ENCODE data around the gene SUFU. TPM values are rescaled to one million over a fixed set of nuclear protein-coding genes. Genes with fewer than 3 reads are reported as not detected.

Gene SUFU
- total RNA-seq, 3 donors from 2014 or later (not counting 1 experiment from before 2014, with no cell fraction given) = 8.2 to 13.0 (median 11.5) TPM

- Mint-ChIP-seq H3K27me3 (ENCODE audit: low read depth in 2 of 2) (no peaks in the 10 kb centered on the region), H3K4me1 (peaks cover 28 to 39% of the 10 kb centered on the region in 2 donors), H3K4me3 (no peak overlapping the region), H3K27ac (no peak overlapping the region), H3K9me3 (no peaks in the 10 kb centered on the region), H3K36me3 (no peaks in the 10 kb centered on the region)
- no peaks in the 10 kb centered on the region for H3K36me3 ChIP-seq (ENCODE audit: control insufficient read depth, insufficient read depth, low read length)
- 17% methylated on average over 9 of the region's 9 CpGs for WGBS (ENCODE audit: insufficient coverage)
- peaks cover 40% of the 10 kb centered on the region for H3K4me1 ChIP-seq (ENCODE audit: control insufficient read depth, insufficient read depth, low read length)
- H3K27ac ChIP-seq (ENCODE audit: low read length) = no peak overlapping the region
- no peaks in the 10 kb centered on the region for H3K27me3 ChIP-seq (ENCODE audit: control insufficient read depth, insufficient read depth, low read length)
- DNase-seq = no peak
- ATAC-seq = peak in 2 of 3 donors; percentile 43 to 51
- intact Hi-C loops (cut with micrococcal nuclease) = no loop called here
- TF ChIP-seq CTCF (IDR thresholded peaks at IDR 0.05) = peak; percentile 30
- no peaks in the 10 kb centered on the region for H3K9me3 ChIP-seq (ENCODE audit: control insufficient read depth, insufficient read depth, low read length)
- no peak overlapping the region for H3K4me3 ChIP-seq (ENCODE audit: low read length)
Observed at GRCh38 chr10:102678842-102679289, 175.1 kb downstream of the SUFU start.

DNA sequence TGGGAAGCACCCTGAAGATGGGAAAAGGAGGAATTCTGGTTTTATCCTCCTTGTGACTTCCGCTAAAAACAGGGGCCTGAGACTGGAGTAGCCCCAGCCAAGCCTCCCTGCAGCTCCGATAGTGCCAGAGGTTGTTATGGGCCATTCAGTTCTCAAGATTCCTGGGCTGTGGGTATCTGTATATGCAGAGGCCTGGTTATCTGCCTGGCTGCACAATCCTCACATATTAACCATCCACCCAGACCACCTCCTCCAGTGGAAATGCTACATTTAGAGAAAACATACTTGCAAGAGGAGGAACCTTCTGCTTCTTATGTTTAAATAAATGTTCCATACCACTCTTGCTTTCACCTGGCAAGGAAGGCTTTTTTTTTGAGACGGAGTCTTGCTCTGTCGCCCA is 175.8 kb downstream of the SUFU start:
- Histone ChIP-seq H3K9me3 (ENCODE audit: control insufficient read depth, insufficient read depth, low read length) (no peaks in the 10 kb centered on the region), H3K4me1 (ENCODE audit: control insufficient read depth, insufficient read depth, low read length) (peaks cover 33% of the 10 kb centered on the region), H3K27ac (ENCODE audit: low read length) (no peak overlapping the region), H3K4me3 (ENCODE audit: low read length) (no peak overlapping the region), H3K36me3 (ENCODE audit: control insufficient read depth, insufficient read depth, low read length) (no peaks in the 10 kb centered on the region), H3K27me3 (ENCODE audit: control insufficient read depth, insufficient read depth, low read length) (no peaks in the 10 kb centered on the region)
- no peak for DNase-seq
- TF ChIP-seq CTCF (IDR thresholded peaks at IDR 0.05) = no peak
- H3K4me1 Mint-ChIP-seq = peaks cover 21 to 31% of the 10 kb centered on the region in 2 donors
- no peaks in the 10 kb centered on the region for H3K9me3 Mint-ChIP-seq
- no peak overlapping the region for H3K27ac Mint-ChIP-seq
- H3K4me3 Mint-ChIP-seq = no peak overlapping the region
- intact Hi-C loops (cut with micrococcal nuclease) = no loop called here
- 100% methylated on average over 4 of the region's 4 CpGs for WGBS (ENCODE audit: insufficient coverage)
- no peaks in the 10 kb centered on the region for H3K27me3 Mint-ChIP-seq (ENCODE audit: low read depth in 2 of 2)
- ATAC-seq = no peak
- no peaks in the 10 kb centered on the region for H3K36me3 Mint-ChIP-seq

- Mint-ChIP-seq H3K9me3 (no peaks in the 10 kb centered on the region), H3K27me3 (ENCODE audit: low read depth in 2 of 2) (no peaks in the 10 kb centered on the region), H3K27ac (no peak overlapping the region), H3K36me3 (no peaks in the 10 kb centered on the region), H3K4me1 (peaks cover 8 to 15% of the 10 kb centered on the region in 2 donors), H3K4me3 (no peak overlapping the region)
- H3K27ac ChIP-seq (ENCODE audit: low read length) = no peak overlapping the region
- H3K4me1 ChIP-seq (ENCODE audit: control insufficient read depth, insufficient read depth, low read length) = peaks cover 12% of the 10 kb centered on the region
- 80% methylated on average over 2 of the region's 5 CpGs for WGBS (ENCODE audit: insufficient coverage)
- peaks cover 5% of the 10 kb centered on the region for H3K36me3 ChIP-seq (ENCODE audit: control insufficient read depth, insufficient read depth, low read length)
- no peak overlapping the region for H3K4me3 ChIP-seq (ENCODE audit: low read length)
- DNase-seq (no peak), ATAC-seq (no peak)
- H3K27me3 ChIP-seq (ENCODE audit: control insufficient read depth, insufficient read depth, low read length) = no peaks in the 10 kb centered on the region
- no peaks in the 10 kb centered on the region for H3K9me3 ChIP-seq (ENCODE audit: control insufficient read depth, insufficient read depth, low read length)
- intact Hi-C loops (cut with micrococcal nuclease) = no loop called here
- no peak for TF ChIP-seq CTCF (IDR thresholded peaks at IDR 0.05)
Observed at GRCh38 chr10:102681696-102682095, 177.9 kb downstream of the SUFU start.

- Histone ChIP-seq H3K9me3 (ENCODE audit: control insufficient read depth, insufficient read depth, low read length) (no peaks in the 10 kb centered on the region), H3K36me3 (ENCODE audit: control insufficient read depth, insufficient read depth, low read length) (peaks cover 5% of the 10 kb centered on the region), H3K27me3 (ENCODE audit: control insufficient read depth, insufficient read depth, low read length) (no peaks in the 10 kb centered on the region), H3K27ac (ENCODE audit: low read length) (no peak overlapping the region), H3K4me3 (ENCODE audit: low read length) (no peak overlapping the region), H3K4me1 (ENCODE audit: control insufficient read depth, insufficient read depth, low read length) (peaks cover 8% of the 10 kb centered on the region)
- WGBS (ENCODE audit: insufficient coverage) = 99% methylated on average over 7 of the region's 7 CpGs
- ATAC-seq = no peak
- peak in 1 of 2 donors; percentile 57 for DNase-seq
- Mint-ChIP-seq H3K4me3 (no peak overlapping the region), H3K27ac (no peak overlapping the region), H3K27me3 (ENCODE audit: low read depth in 2 of 2) (no peaks in the 10 kb centered on the region), H3K36me3 (no peaks in the 10 kb centered on the region), H3K4me1 (peaks cover 8 to 15% of the 10 kb centered on the region in 2 donors), H3K9me3 (no peaks in the 10 kb centered on the region)
- intact Hi-C loops (cut with micrococcal nuclease) = no loop called here
- TF ChIP-seq CTCF (IDR thresholded peaks at IDR 0.05) = no peak
Observed at GRCh38 chr10:102682416-102682815, 178.6 kb downstream of the SUFU start.
